Ovary (tissue), 9 donors: ENCODE results near the gene COQ8A. TPM values are rescaled to one million over a fixed set of nuclear protein-coding genes. Genes with fewer than 3 reads are reported as not detected.

Source experiments
- DNase-seq, 5 donors: peaks; one replicate each; pipeline ENCODE4 v3.0.0-alpha.2; 2019 to 2020
- H3K27ac ChIP-seq, 2 donors: fragments of 200-600 bp; one replicate each; pipeline versions ENCODE4 v1.5.1 to v1.8.0; 2019 to 2022
- H3K27me3 ChIP-seq: fragments of 200-600 bp; one replicate; pipeline ENCODE4 v1.8.0; 2022
- H3K36me3 ChIP-seq: fragments of 200-600 bp; sonication (generic); one replicate; pipeline ENCODE4 v1.5.1; 2019
- H3K4me1 ChIP-seq: one replicate; pipeline ENCODE4 v1.8.1; 2013; ENCODE audit warnings: mild to moderate bottlenecking, moderate library complexity; ENCODE audit not compliant: insufficient read depth
- H3K4me3 ChIP-seq: fragments of 200-600 bp; sonication (generic); one replicate; pipeline ENCODE4 v1.5.1; 2017
- H3K9me3 ChIP-seq, 2 donors: fragments of 200-600 bp in 1 of 2; sonication (generic) in 1 of 2; one replicate each; pipeline versions ENCODE4 v1.5.1 to v1.8.1; 2013 to 2019; ENCODE audit warnings: mild to moderate bottlenecking in 1 of 2, moderate library complexity in 1 of 2
- EP300 ChIP-seq: sonication (generic); formaldehyde crosslinking; IDR thresholded peaks from one replicate; pipeline ENCODE4 v1.6.1; 2017; ENCODE audit warnings: antibody characterized with exemption
- POLR2A ChIP-seq: fragments of 450-650 bp; IDR thresholded peaks from one replicate; pipeline ENCODE4 v1.6.1; 2017; ENCODE audit warnings: antibody characterized with exemption, mild to moderate bottlenecking, moderate library complexity
- WGBS, 3 donors: extraction: QIAGEN DNeasy Blood & Tissue Kit in 1 of 3; methylation state at CpG; one replicate each; pipeline versions ENCODE4 v1.1.5 to v1.1.7; 2013 to 2017; 5-methylcytosine and 5-hydroxymethylcytosine counted together
- intact Hi-C, 4 donors: fragments of 100-400 bp; cut with DNase I; formaldehyde crosslinking; loops; one replicate each; pipeline versions ENCODE4 v1.11.0 to v1.15.1; 2022 to 2023
- polyA plus RNA-seq, 2 donors: library from polyadenylated mRNA; stranded (reverse); fragments of 200-250 nt in 1 of 2; fragments of 350-450 nt in 1 of 2; fragmentation: Illumina TruSeq in 1 of 2; extraction: RNeasy Lipid Tissue Mini Kit (QIAGEN cat#74804) in 1 of 2; gene quantifications; one replicate each; pipeline ENCODE4 v1.2.3, GENCODE V29; 2013 to 2014
- small RNA-seq: library from RNA; depleted of rRNA; stranded (forward); fragments of <200 nt; gene quantifications from one replicate; pipeline ENCODE3, GENCODE V24; 2016
- total RNA-seq, 7 donors: library from RNA; depleted of rRNA in 2 of 7; stranded (reverse); fragments of >200 nt in 2 of 7; fragmentation: NEBNext Ultra II Directional in 3 of 7; extraction: Animal tissue kit (Norgen Biotek cat#: 25700) in 3 of 7; gene quantifications; one replicate each; pipeline versions ENCODE4 v1.1.0 to v1.2.4, GENCODE V29; 2016 to 2023
- TF ChIP-seq, protein P1 (sequence below), 3 donors: fragments of 450-650 bp in 2 of 3; fragments of 200-600 bp in 1 of 3; IDR thresholded peaks; one replicate each; pipeline versions ENCODE4 v1.5.1 to v1.8.0; 2016 to 2022; ENCODE audit warnings: antibody characterized with exemption in 3 of 3, mild to moderate bottlenecking in 1 of 3
- donor health status: DM: no; HTN: no; CAD: no; lungs with moderate emphysema.
- donor health status: DM: no; HTN: no; CAD: no.
- donor health status: Bipolar disorder and iron deficiency.
- donor health status: DM: yes; HTN: yes; CAD: no.
- donor health status: DM: no; HTN: no; CAD: no.
- donor health status: DM: yes; HTN: yes; CAD: no.

Gene COQ8A
- total and polyA plus RNA-seq, 9 donors = 37.4 to 101 (median 61.2) TPM

DNA sequence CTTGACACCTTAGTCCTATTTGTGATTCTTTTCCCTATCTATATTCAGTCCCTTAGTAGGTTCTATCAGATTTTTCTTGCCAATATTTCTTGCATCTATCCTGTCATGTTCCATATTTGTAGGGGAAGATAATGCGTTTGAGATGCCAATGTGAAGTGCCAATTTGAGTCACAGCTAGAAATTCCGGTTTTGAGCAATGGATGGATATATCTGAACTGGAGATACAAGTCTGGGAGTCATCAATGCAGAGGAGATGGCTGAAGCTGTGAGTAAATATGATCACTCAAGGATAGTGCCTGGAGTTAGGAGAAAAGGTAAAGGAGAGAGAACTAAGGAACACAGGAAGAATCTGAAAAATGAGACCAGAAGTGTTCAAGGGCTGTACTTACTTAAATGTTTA is 93.8 kb downstream of the COQ8A start:
- WGBS, 3 donors = 62 to 73% (median 71%) methylated on average over 2 of the region's 2 CpGs
- Histone ChIP-seq H3K4me1 (no peaks in the 10 kb centered on the region), H3K9me3 (no peaks in the 10 kb centered on the region), H3K27me3 (no peaks in the 10 kb centered on the region), H3K4me3 (no peak overlapping the region), H3K27ac (no peak overlapping the region), H3K36me3 (no peaks in the 10 kb centered on the region)
- DNase-seq = no peak
- TF ChIP-seq POLR2A (no peak), EP300 (no peak)
- TF ChIP-seq, protein P1, sequence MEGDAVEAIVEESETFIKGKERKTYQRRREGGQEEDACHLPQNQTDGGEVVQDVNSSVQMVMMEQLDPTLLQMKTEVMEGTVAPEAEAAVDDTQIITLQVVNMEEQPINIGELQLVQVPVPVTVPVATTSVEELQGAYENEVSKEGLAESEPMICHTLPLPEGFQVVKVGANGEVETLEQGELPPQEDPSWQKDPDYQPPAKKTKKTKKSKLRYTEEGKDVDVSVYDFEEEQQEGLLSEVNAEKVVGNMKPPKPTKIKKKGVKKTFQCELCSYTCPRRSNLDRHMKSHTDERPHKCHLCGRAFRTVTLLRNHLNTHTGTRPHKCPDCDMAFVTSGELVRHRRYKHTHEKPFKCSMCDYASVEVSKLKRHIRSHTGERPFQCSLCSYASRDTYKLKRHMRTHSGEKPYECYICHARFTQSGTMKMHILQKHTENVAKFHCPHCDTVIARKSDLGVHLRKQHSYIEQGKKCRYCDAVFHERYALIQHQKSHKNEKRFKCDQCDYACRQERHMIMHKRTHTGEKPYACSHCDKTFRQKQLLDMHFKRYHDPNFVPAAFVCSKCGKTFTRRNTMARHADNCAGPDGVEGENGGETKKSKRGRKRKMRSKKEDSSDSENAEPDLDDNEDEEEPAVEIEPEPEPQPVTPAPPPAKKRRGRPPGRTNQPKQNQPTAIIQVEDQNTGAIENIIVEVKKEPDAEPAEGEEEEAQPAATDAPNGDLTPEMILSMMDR (IDR thresholded peaks at IDR 0.05) = no peak
- intact Hi-C loops = no loop called here

DNA sequence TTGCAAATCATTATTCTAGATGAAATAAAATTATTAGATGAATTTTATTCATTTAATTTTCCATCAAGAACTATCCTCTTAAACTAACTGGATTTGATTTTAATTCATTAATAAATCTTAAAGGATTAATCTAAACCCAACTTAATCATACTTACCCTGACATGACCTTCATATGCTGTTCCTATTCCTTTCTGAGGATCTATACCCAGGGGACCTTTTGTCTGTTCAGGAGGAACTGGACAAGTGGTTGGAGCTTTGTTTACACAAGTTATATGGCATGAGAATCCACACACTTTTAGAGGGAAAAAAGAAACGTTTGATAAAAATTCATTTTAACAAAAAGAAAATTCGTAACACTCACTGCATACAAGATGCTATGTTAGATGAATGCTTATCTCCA is 95.2 kb downstream of the COQ8A start:
- TF ChIP-seq POLR2A (no peak), EP300 (no peak)
- TF ChIP-seq, protein P1 (IDR thresholded peaks at IDR 0.05) = no peak
- H3K36me3 ChIP-seq = no peaks in the 10 kb centered on the region
- H3K27me3 ChIP-seq = no peaks in the 10 kb centered on the region
- H3K4me3 ChIP-seq = no peak overlapping the region
- intact Hi-C loops = no loop called here
- no peaks in the 10 kb centered on the region for H3K9me3 ChIP-seq
- 48 to 81% (median 77%) methylated on average over 2 of the region's 2 CpGs for WGBS, 3 donors
- no peaks in the 10 kb centered on the region for H3K4me1 ChIP-seq
- no peak overlapping the region for H3K27ac ChIP-seq
- DNase-seq = no peak

DNA sequence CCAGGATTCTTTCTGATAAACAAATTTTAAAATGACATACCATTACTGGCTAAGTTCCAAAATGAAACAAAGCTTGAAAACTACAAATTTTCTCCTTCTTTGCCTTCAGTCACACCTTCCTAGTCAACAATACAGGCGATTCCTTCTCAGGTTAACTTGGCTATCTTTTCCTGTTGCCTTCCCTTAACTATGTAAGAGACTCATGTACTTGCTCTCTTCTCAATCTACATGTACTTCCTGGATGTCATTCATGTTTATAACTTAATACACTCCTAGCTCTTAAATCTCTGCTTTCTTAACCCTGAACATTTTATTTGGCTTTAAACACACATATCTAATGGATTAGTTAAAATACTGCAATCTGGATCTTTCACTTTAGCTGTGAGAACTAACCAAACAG is 97.0 kb downstream of the COQ8A start:
- Histone ChIP-seq H3K27ac (no peak overlapping the region), H3K4me1 (no peaks in the 10 kb centered on the region), H3K9me3 (no peaks in the 10 kb centered on the region), H3K36me3 (no peaks in the 10 kb centered on the region), H3K4me3 (no peak overlapping the region), H3K27me3 (no peaks in the 10 kb centered on the region)
- DNase-seq = no peak
- WGBS, 3 donors = 95 to 98% (median 96%) methylated on average over 1 of the region's 1 CpG
- TF ChIP-seq EP300 (no peak), POLR2A (no peak)
- TF ChIP-seq, protein P1 (IDR thresholded peaks at IDR 0.05) = no peak
- intact Hi-C loops = no loop called here

Small RNAs within 50 kb of the gene (small RNA-seq; reads per million reads assigned to genes)
- gene AL353689.1 = not detected

Other genes with a start within 250 kb of the COQ8A start
- gene ITPKB, start 201.0 kb upstream of the COQ8A start, total RNA-seq = 10 to 100 TPM; 13.6 to 43.2 (median 20.5) TPM
- gene ITPKB, start 201.0 kb upstream of the COQ8A start, polyA plus RNA-seq = 10 to 100 TPM; 11.3 to 19.5 TPM
- gene PSEN2, start 69.7 kb upstream of the COQ8A start, total RNA-seq = 10 to 100 TPM; 19.4 to 37.0 (median 27.1) TPM
- gene PSEN2, start 69.7 kb upstream of the COQ8A start, polyA plus RNA-seq = 10 to 100 TPM; 17.8 to 20.1 TPM